Tibial nerve (tissue), 4 donors: Measurements from ENCODE around the gene EXOC3. TPM values are rescaled to one million over a fixed set of nuclear protein-coding genes. Genes with fewer than 3 reads are reported as not detected.

Source experiments
- DNase-seq, 2 donors: peaks; one replicate each; pipeline ENCODE4 v3.0.0-alpha.2; 2019; ENCODE audit warnings: low spot score in 2 of 2
- H3K27ac ChIP-seq, 4 donors: fragments of 200-600 bp; sonication (generic) in 3 of 4; one replicate each; pipeline ENCODE4 v1.5.1; 2017 to 2019; ENCODE audit warnings: mild to moderate bottlenecking in 1 of 4
- H3K27me3 ChIP-seq, 2 donors: fragments of 200-600 bp; sonication (generic) in 1 of 2; one replicate each; pipeline versions ENCODE4 v1.5.1 to v1.6.0; 2017 to 2019
- H3K36me3 ChIP-seq, 3 donors: fragments of 200-600 bp; sonication (generic); one replicate each; pipeline ENCODE4 v1.5.1; 2018 to 2019
- H3K4me1 ChIP-seq, 4 donors: fragments of 200-600 bp; sonication (generic) in 3 of 4; one replicate each; pipeline ENCODE4 v1.5.1; 2017 to 2019
- H3K4me3 ChIP-seq, 4 donors: fragments of 200-600 bp; sonication (generic) in 3 of 4; one replicate each; pipeline ENCODE4 v1.5.1; 2017 to 2019; ENCODE audit warnings: mild to moderate bottlenecking in 1 of 4, moderate library complexity in 1 of 4
- H3K9me3 ChIP-seq, 4 donors: fragments of 200-600 bp; sonication (generic) in 3 of 4; one replicate each; pipeline ENCODE4 v1.5.1; 2017 to 2019
- EP300 ChIP-seq, 2 donors: sonication (generic); formaldehyde crosslinking; IDR thresholded peaks; one replicate each; pipeline ENCODE4 v1.6.1; 2017; ENCODE audit warnings: antibody characterized with exemption in 2 of 2, mild to moderate bottlenecking in 1 of 2
- POLR2A ChIP-seq, 2 donors: fragments of 450-650 bp; IDR thresholded peaks; one replicate each; pipeline ENCODE4 v1.6.1; 2017; ENCODE audit warnings: antibody characterized with exemption in 2 of 2, mild to moderate bottlenecking in 2 of 2, moderate library complexity in 2 of 2
- WGBS, 2 donors: methylation state at CpG; one replicate each; pipeline ENCODE4 v1.1.5; 2018; 5-methylcytosine and 5-hydroxymethylcytosine counted together
- total RNA-seq, 4 donors: library from RNA; depleted of rRNA; stranded (reverse); fragments of >200 nt; gene quantifications; one replicate each; pipeline ENCODE4 v1.1.0, GENCODE V29; 2016
- TF ChIP-seq, protein P1 (sequence below), 5 experiments: fragments of 200-600 bp in 3 of 5; fragments of 450-650 bp in 2 of 5; sonication (generic) in 3 of 5; IDR thresholded peaks; one replicate each; pipeline ENCODE4 v1.5.1; 2016 to 2019; ENCODE audit warnings: antibody characterized with exemption in 5 of 5, mild to moderate bottlenecking in 3 of 5, moderate library complexity in 2 of 5

Gene EXOC3
- total RNA-seq, 4 donors from 2014 or later: 53.5 to 98.4 (median 58.8) TPM

DNA sequence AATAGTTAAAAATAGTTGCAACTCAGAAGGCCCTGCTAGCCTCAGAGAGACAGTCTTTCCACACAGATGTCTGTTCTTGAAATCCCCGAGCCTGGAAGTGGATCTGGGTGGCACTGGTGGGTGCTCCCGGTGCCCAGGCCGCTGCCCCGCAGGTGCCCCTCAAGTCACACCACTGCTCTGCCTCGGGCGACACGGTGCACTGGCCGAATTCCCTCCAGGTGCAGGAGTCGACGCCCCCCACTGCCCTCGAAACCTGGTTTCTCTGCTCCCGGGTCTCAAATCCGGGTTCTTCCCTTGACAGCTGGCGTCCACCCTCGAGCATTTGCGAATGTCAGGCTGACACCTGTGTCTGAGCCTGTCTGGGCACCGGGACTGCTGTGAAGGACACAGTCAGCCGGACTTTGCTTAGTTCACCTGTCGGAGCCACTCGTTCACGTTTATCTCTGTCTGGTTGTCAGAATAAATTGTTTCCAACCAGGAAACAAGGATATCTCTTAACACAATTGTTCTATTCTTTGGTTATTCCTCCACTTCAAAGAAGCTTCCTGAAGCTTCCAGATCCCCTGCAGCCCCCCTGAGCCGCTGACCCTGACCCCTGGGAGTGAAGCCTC lies 54.2 kb downstream of the EXOC3 start:
- H3K4me1 ChIP-seq: peaks cover 0 to 30% (median 0%) of the 10 kb centered on the region in 4 donors
- no peak overlapping the region for H3K27ac ChIP-seq
- DNase-seq: no peak
- no peak overlapping the region for H3K4me3 ChIP-seq
- no peaks in the 10 kb centered on the region for H3K9me3 ChIP-seq
- H3K36me3 ChIP-seq: no peaks in the 10 kb centered on the region
- 77 to 78% methylated on average over 22 of the region's 22 CpGs for WGBS, 2 donors
- peaks cover 0 to 40% of the 10 kb centered on the region in 2 donors for H3K27me3 ChIP-seq
- TF ChIP-seq EP300 (IDR thresholded peaks at IDR 0.05) (no peak), POLR2A (IDR thresholded peaks at IDR 0.05) (no peak)
- TF ChIP-seq, protein P1, sequence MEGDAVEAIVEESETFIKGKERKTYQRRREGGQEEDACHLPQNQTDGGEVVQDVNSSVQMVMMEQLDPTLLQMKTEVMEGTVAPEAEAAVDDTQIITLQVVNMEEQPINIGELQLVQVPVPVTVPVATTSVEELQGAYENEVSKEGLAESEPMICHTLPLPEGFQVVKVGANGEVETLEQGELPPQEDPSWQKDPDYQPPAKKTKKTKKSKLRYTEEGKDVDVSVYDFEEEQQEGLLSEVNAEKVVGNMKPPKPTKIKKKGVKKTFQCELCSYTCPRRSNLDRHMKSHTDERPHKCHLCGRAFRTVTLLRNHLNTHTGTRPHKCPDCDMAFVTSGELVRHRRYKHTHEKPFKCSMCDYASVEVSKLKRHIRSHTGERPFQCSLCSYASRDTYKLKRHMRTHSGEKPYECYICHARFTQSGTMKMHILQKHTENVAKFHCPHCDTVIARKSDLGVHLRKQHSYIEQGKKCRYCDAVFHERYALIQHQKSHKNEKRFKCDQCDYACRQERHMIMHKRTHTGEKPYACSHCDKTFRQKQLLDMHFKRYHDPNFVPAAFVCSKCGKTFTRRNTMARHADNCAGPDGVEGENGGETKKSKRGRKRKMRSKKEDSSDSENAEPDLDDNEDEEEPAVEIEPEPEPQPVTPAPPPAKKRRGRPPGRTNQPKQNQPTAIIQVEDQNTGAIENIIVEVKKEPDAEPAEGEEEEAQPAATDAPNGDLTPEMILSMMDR (IDR thresholded peaks at IDR 0.05): no peak

DNA sequence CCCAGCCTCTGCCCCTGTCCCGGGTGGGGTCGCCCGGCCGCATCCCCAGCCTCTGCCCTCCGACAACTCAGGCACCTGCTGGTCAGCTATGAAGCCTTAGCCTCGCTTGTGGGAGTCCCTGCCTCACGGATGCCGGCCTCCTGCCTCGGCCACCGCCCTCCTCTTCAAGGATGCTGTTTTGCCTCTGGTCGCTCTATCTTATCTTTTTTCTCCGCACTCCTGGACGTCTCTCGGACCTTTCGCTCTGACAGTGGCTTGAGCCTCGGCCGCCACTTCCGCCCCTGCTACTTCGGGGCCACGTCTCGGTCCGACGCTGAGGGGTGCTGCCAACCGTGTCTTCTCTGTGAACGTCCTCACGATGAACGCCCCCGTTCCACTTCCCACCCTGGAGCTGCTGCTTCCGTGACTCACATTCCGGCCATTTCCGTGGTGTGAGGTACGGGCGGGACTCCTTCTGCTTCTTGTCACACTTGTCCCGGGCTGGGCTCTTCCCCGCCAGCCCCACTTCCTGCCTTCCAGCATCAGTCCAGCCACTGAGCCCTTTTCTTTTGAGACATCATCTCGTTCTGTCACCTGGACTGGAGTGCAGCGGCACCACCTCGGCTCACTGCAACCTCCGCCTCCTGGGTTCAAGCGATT lies 55.0 kb downstream of the EXOC3 start:
- Histone ChIP-seq H3K36me3 (no peaks in the 10 kb centered on the region), H3K27ac (no peak overlapping the region), H3K27me3 (peaks cover 0 to 43% of the 10 kb centered on the region in 2 donors), H3K4me3 (no peak overlapping the region), H3K4me1 (peaks cover 0 to 30% (median 0%) of the 10 kb centered on the region in 4 donors), H3K9me3 (no peaks in the 10 kb centered on the region)
- TF ChIP-seq, protein P1 (IDR thresholded peaks at IDR 0.05): no peak
- TF ChIP-seq EP300 (IDR thresholded peaks at IDR 0.05) (no peak), POLR2A (IDR thresholded peaks at IDR 0.05) (no peak)
- DNase-seq: no peak
- 81 to 84% methylated on average over 40 of the region's 40 CpGs for WGBS, 2 donors

GRCh38 chr5:499233-500209 lies 56.5 kb downstream of the EXOC3 start:
- 84 to 90% methylated on average over 22 to 32 of the region's 32 CpGs for WGBS, 2 donors
- no peak for TF ChIP-seq POLR2A (IDR thresholded peaks at IDR 0.05)
- TF ChIP-seq, protein P1 (IDR thresholded peaks at IDR 0.05): no peak
- TF ChIP-seq EP300 (IDR thresholded peaks at IDR 0.05): no peak
- no peak for DNase-seq
- no peak overlapping the region for H3K4me3 ChIP-seq
- H3K4me1 ChIP-seq: peaks cover 0 to 19% (median 0%) of the 10 kb centered on the region in 4 donors
- no peaks in the 10 kb centered on the region for H3K36me3 ChIP-seq
- H3K27me3 ChIP-seq: peaks cover 0 to 45% of the 10 kb centered on the region in 2 donors
- H3K9me3 ChIP-seq: no peaks in the 10 kb centered on the region
- H3K27ac ChIP-seq: no peak overlapping the region

- peaks cover 0 to 49% of the 10 kb centered on the region in 2 donors for H3K27me3 ChIP-seq
- H3K27ac ChIP-seq: no peak overlapping the region
- no peaks in the 10 kb centered on the region for H3K9me3 ChIP-seq
- H3K4me1 ChIP-seq: peaks cover 0 to 19% (median 0%) of the 10 kb centered on the region in 4 donors
- H3K4me3 ChIP-seq: no peak overlapping the region
- no peak for DNase-seq
- 92 to 94% methylated on average over 10 of the region's 10 CpGs for WGBS, 2 donors
- H3K36me3 ChIP-seq: no peaks in the 10 kb centered on the region
- TF ChIP-seq POLR2A (IDR thresholded peaks at IDR 0.05): no peak
- TF ChIP-seq, protein P1 (IDR thresholded peaks at IDR 0.05): no peak
- no peak for TF ChIP-seq EP300 (IDR thresholded peaks at IDR 0.05)
Measured at GRCh38 chr5:500491-500890, 57.5 kb downstream of the EXOC3 start.
